Measurements from ENCODE around the gene ST3GAL3. TPM values are rescaled to one million over a fixed set of nuclear protein-coding genes. Genes with fewer than 3 reads are reported as not detected.

ST3GAL3 gene
- total and polyA plus RNA-seq, 2 donors (not counting 3 experiments of a cell fraction or from before 2014, with no cell fraction given): 14.3 to 35.8 TPM

GRCh38 chr1:43968348-43968948, 261.1 kb downstream of the ST3GAL3 start:
- Histone ChIP-seq H3K4me1 (ENCODE audit: control insufficient read depth, extremely low read depth, insufficient read depth, low read length) (peaks cover 7% of the 10 kb centered on the region), H3K9me3 (replicated peaks; ENCODE audit: control insufficient read depth, insufficient read depth, low read length) (no peaks in the 10 kb centered on the region), H3K9ac (replicated peaks; ENCODE audit: extremely low read depth, insufficient read depth, low read length) (no peak overlapping the region), H3K4me2 (ENCODE audit: insufficient read depth, low read length) (no peak overlapping the region), H4K20me1 (replicated peaks; ENCODE audit: control insufficient read depth, extremely low read depth, insufficient read depth, low read length) (no peaks in the 10 kb centered on the region), H3K4me3 (replicated peaks in 1 of 3; ENCODE audit: insufficient read depth in 1 of 3, low read depth in 1 of 3, low read length in 3 of 3) (no peak overlapping the region), H3K79me2 (ENCODE audit: control insufficient read depth, insufficient read depth, low read length) (peaks cover 4% of the 10 kb centered on the region), H2AFZ (ENCODE audit: low read depth, low read length) (no peak overlapping the region), H3K36me3 (ENCODE audit: control insufficient read depth in 2 of 2, extremely low read depth in 1 of 2, insufficient read depth in 2 of 2, low read length in 2 of 2) (peaks cover 0 to 14% of the 10 kb centered on the region in 2 experiments), H3K27me3 (ENCODE audit: control insufficient read depth in 2 of 2, insufficient read depth in 2 of 2, low read length in 2 of 2) (no peaks in the 10 kb centered on the region), H3K9me1 (replicated peaks; ENCODE audit: control insufficient read depth, extremely low read depth, insufficient read depth, low read length) (no peaks in the 10 kb centered on the region), H3K27ac (ENCODE audit: insufficient read depth, low read depth, low read length) (no peak overlapping the region)
- DNase-seq (ENCODE audit: low read depth, low spot score): peak; percentile 24
- TF ChIP-seq JUN (IDR thresholded peaks at IDR 0.05; ENCODE audit: borderline replicate concordance, insufficient read depth, insufficient read length, low read depth) (no peak), GATA2 (IDR thresholded peaks at IDR 0.05; ENCODE audit: insufficient read depth, insufficient read length, low read depth, low read length) (no peak), POLR2A (IDR thresholded peaks at IDR 0.05; ENCODE audit: low read depth, low read length) (no peak), POLR2AphosphoS5 (IDR thresholded peaks at IDR 0.05; ENCODE audit: insufficient read depth, low read depth, low read length) (no peak), CTCF (IDR thresholded peaks at IDR 0.05; ENCODE audit: extremely low read depth in 1 of 2, insufficient read depth in 1 of 2, low read depth in 1 of 2, low read length in 2 of 2) (no peak), MAX (IDR thresholded peaks at IDR 0.05; ENCODE audit: insufficient read depth, insufficient read length) (no peak), EZH2 (IDR thresholded peaks at IDR 0.05; ENCODE audit: borderline replicate concordance, low read depth, low read length, severe bottlenecking) (no peak), MYC (IDR thresholded peaks at IDR 0.05; ENCODE audit: low read depth, low read length) (no peak)
- POLR2A ChIA-PET: no interaction called here
- dilution Hi-C loops (cut with MboI; ENCODE audit: extremely low pct_ligation_motif_present, low sequenced_read_pairs) (no loop called here), intact Hi-C loops (cut with micrococcal nuclease) (loop anchor here (2.0 kb wide), 1 partner anchor 62 kb away; the partner anchor contains the start of gene SLC6A9)
- peak; percentile 65 for FAIRE-seq
- no TSS peak for BruUV-seq (replicated peaks)
- CTCF ChIA-PET: interaction anchor here (0.6 to 2.7 kb wide), 3 partner anchors 21 to 205 kb away, joined by 4 to 7 read pairs (median 5); partner anchors contain the start of gene IPO13
